Measurements from ENCODE around the gene TFF3.

- TF ChIP-seq CTCF (IDR thresholded peaks at IDR 0.05) (no peak), POLR2AphosphoS5 (IDR thresholded peaks at IDR 0.05) (no peak), POLR2A (IDR thresholded peaks at IDR 0.05) (no peak), EP300 (IDR thresholded peaks at IDR 0.05) (no peak)
Observed at GRCh38 chr21:42300956-42301355, 14.3 kb downstream of the TFF3 start.

All from suprapubic skin (tissue), 4 donors.